HCT116 (cell line): ENCODE measurements around the gene SLC35F3. TPM values are rescaled to one million over a fixed set of nuclear protein-coding genes. Genes with fewer than 3 reads are reported as not detected.

Experiments
- ATAC-seq: fragments of 200-7000 bp; cut with Tn5 transposase; 2 replicates; pipeline ENCODE4 v1.9.1; 2020; ENCODE audit warnings: mild to moderate bottlenecking, moderate library complexity
- BruUV-seq: library from RNA; stranded (reverse); fragments of 400-500 nt; replicated peaks from 2 replicates; lab custom pipeline; 2021; lab: Mats Ljungman, UMichigan
- CTCF ChIA-PET: fragments of 300-600 bp; sonication (Branson Sonifier 250); formaldehyde crosslinking; loops from one replicate; lab custom pipeline; 2021; ENCODE audit warnings: antibody characterized with exemption; lab: Charles Lee
- POLR2A ChIA-PET: fragments of 300-600, 350-600 bp; sonication (Branson Sonifier 250); formaldehyde crosslinking; loops from one replicate; lab custom pipeline; 2021; ENCODE audit warnings: antibody characterized with exemption; lab: Charles Lee
- RAD21 ChIA-PET, 2 experiments: fragments of 300-600 bp; sonication (Branson Sonifier 250); formaldehyde crosslinking; loops; one replicate each; lab custom pipeline; 2023; ENCODE audit warnings: low total read pairs in 2 of 2; ENCODE audit not compliant: uncharacterized antibody in 2 of 2, unreplicated experiment in 2 of 2, low non-redundant PET in 1 of 2; lab: Charles Lee
- DNase-seq: peaks from one replicate; pipeline ENCODE4 v3.0.0-alpha.2; 2010; ENCODE audit warnings: low read depth, low spot score
- H2AFZ ChIP-seq: fragments of 200-600 bp; shearing (Covaris generic), sonication (generic); 2 replicates; pipeline ENCODE4 v1.6.1; 2017; ENCODE audit warnings: low read depth, mixed run types, mixed read lengths, antibody characterized with exemption, low read length; ENCODE audit not compliant: poor library complexity, severe bottlenecking
- H3K27ac ChIP-seq: 2 replicates; pipeline ENCODE4 v1.5.1; 2012; ENCODE audit warnings: low read depth, low read length
- H3K27me3 ChIP-seq: fragments of 200-600 bp; sonication (generic); 2 replicates; pipeline ENCODE4 v1.6.1; 2016; ENCODE audit warnings: mixed run types, low read length, mixed read lengths; ENCODE audit not compliant: insufficient read depth
- H3K36me3 ChIP-seq, 2 experiments: fragments of 200-500 bp in 1 of 2; fragments of 200-600 bp in 1 of 2; sonication (Bioruptor generic) in 1 of 2; sonication (generic) in 1 of 2; 2 replicates each; pipeline versions ENCODE4 v1.5.1 to v1.6.1; 2014 to 2016; ENCODE audit warnings: low read length in 2 of 2, inconsistent platforms in 1 of 2, mixed read lengths in 1 of 2, mixed run types in 1 of 2; ENCODE audit not compliant: insufficient read depth in 2 of 2, control insufficient read depth in 1 of 2
- H3K4me1 ChIP-seq, 2 experiments: fragments of 200-600 bp in 1 of 2; sonication (generic) in 1 of 2; 2 replicates each; pipeline versions ENCODE4 v1.5.1 to v1.6.1; 2012 to 2017; ENCODE audit warnings: low read length in 2 of 2, inconsistent platforms in 1 of 2, mild to moderate bottlenecking in 1 of 2, mixed read lengths in 1 of 2, mixed run types in 1 of 2, moderate library complexity in 1 of 2; ENCODE audit not compliant: insufficient read depth in 2 of 2, control insufficient read depth in 1 of 2
- H3K4me2 ChIP-seq: fragments of 200-600 bp; sonication (generic); 2 replicates; pipeline ENCODE4 v1.6.1; 2017; ENCODE audit warnings: mixed run types, low read length, mixed read lengths
- H3K4me3 ChIP-seq, 2 experiments: fragments of 200-600 bp in 1 of 2; sonication (generic) in 1 of 2; replicated peaks in 1 of 2; 2 replicates each; pipeline ENCODE4 v1.5.1; 2011 to 2016; ENCODE audit warnings: low read length in 2 of 2, control low read depth in 1 of 2, low read depth in 1 of 2, mild to moderate bottlenecking in 1 of 2, mixed read lengths in 1 of 2, mixed run types in 1 of 2
- H3K79me2 ChIP-seq: fragments of 200-600 bp; sonication (generic); 2 replicates; pipeline ENCODE4 v1.6.1; 2017; ENCODE audit warnings: mild to moderate bottlenecking, mixed run types, low read length, moderate library complexity, mixed read lengths; ENCODE audit not compliant: insufficient read depth
- H3K9ac ChIP-seq: fragments of 200-600 bp; sonication (generic); 2 replicates; pipeline ENCODE4 v1.6.1; 2016; ENCODE audit warnings: low read length, mixed read lengths
- H3K9me2 ChIP-seq: fragments of 200-600 bp; sonication (generic), shearing (Covaris generic); 2 replicates; pipeline ENCODE4 v1.6.1; 2017; ENCODE audit warnings: mixed run types, mild to moderate bottlenecking, moderate library complexity; ENCODE audit not compliant: insufficient read depth
- H3K9me3 ChIP-seq, 2 experiments: fragments of 200-500 bp in 1 of 2; fragments of 200-600 bp in 1 of 2; sonication (Bioruptor generic) in 1 of 2; sonication (generic) in 1 of 2; 2 replicates each; pipeline ENCODE4 v1.6.1; 2014 to 2017; ENCODE audit warnings: low read length in 2 of 2, mixed read lengths in 2 of 2, inconsistent platforms in 1 of 2, low read depth in 1 of 2, mild to moderate bottlenecking in 1 of 2, mixed run types in 1 of 2, moderate library complexity in 1 of 2; ENCODE audit not compliant: control insufficient read depth in 1 of 2, insufficient read depth in 1 of 2
- H4K20me1 ChIP-seq: fragments of 200-600 bp; sonication (generic), shearing (Covaris generic); 2 replicates; pipeline ENCODE4 v1.6.1; 2017; ENCODE audit warnings: mixed run types, mild to moderate bottlenecking, moderate library complexity; ENCODE audit not compliant: insufficient read depth
- ATF3 ChIP-seq: IDR thresholded peaks from 2 replicates; pipeline ENCODE4 v1.6.1; 2012
- CEBPB ChIP-seq: IDR thresholded peaks from 2 replicates; pipeline ENCODE4 v1.6.1; 2012; ENCODE audit warnings: low read depth
- CTCF ChIP-seq, 3 experiments: fragments of 200-600 bp in 1 of 3; sonication (generic) in 1 of 3; IDR thresholded peaks in 2 of 3; conservative IDR thresholded peaks in 1 of 3; 2 replicates each; pipeline ENCODE4 v1.5.1; 2012 to 2017; ENCODE audit warnings: low read depth in 2 of 3, low read length in 2 of 3, antibody characterized with exemption in 1 of 3, borderline replicate concordance in 1 of 3, control low read depth in 1 of 3, mild to moderate bottlenecking in 1 of 3, mixed read lengths in 1 of 3, mixed run types in 1 of 3, moderate library complexity in 1 of 3; ENCODE audit not compliant: insufficient read depth in 1 of 3
- ELF1 ChIP-seq: IDR thresholded peaks from 2 replicates; pipeline ENCODE4 v1.6.1; 2012; ENCODE audit warnings: low read depth, borderline replicate concordance
- EZH2phosphoT487 ChIP-seq: fragments of 200-600 bp; IDR thresholded peaks from 2 replicates; pipeline ENCODE4 v1.6.1; 2018; ENCODE audit warnings: antibody characterized with exemption, borderline replicate concordance
- FOSL1 ChIP-seq: IDR thresholded peaks from 2 replicates; pipeline ENCODE4 v1.6.1; 2012; ENCODE audit warnings: low read depth
- JUND ChIP-seq: IDR thresholded peaks from 2 replicates; pipeline ENCODE4 v1.6.1; 2012
- MAX ChIP-seq: IDR thresholded peaks from 2 replicates; pipeline ENCODE4 v1.6.1; 2012
- POLR2AphosphoS5 ChIP-seq: IDR thresholded peaks from 2 replicates; pipeline ENCODE4 v1.6.1; 2011; ENCODE audit warnings: mild to moderate bottlenecking, low read depth, low read length, moderate library complexity
- RAD21 ChIP-seq: IDR thresholded peaks from 2 replicates; pipeline ENCODE4 v1.6.1; 2012; ENCODE audit warnings: low read depth, mild to moderate bottlenecking
- REST ChIP-seq: IDR thresholded peaks from 2 replicates; pipeline ENCODE4 v1.6.1; 2012; ENCODE audit warnings: low read depth
- YY1 ChIP-seq: IDR thresholded peaks from 2 replicates; pipeline ENCODE4 v1.6.1; 2011; ENCODE audit warnings: low read length, low read depth, moderate library complexity, mild to moderate bottlenecking; ENCODE audit not compliant: insufficient replicate concordance; ENCODE audit errors: extremely low read depth
- ZBTB33 ChIP-seq: IDR thresholded peaks from 2 replicates; pipeline ENCODE4 v1.6.1; 2011; ENCODE audit warnings: mild to moderate bottlenecking, low read length, moderate library complexity; ENCODE audit not compliant: insufficient replicate concordance; ENCODE audit errors: extremely low read depth
- intact Hi-C: fragments of 100-400 bp; cut with micrococcal nuclease; formaldehyde crosslinking; loops from 2 replicates; pipeline ENCODE4 v1.10.0; 2022
- total RNA-seq: library from RNA; stranded (reverse); gene quantifications from one replicate; pipeline ENCODE4 v1.2.1, GENCODE V29; 2021; ENCODE audit not compliant: unreplicated experiment

Gene SLC35F3
- total RNA-seq, 1 experiment from 2014 or later, result 6.4 TPM

- no peak for TF ChIP-seq ELF1
- TF ChIP-seq, all 23 proteins: peak for 0
Measured at GRCh38 chr1:234132795-234133194, 228.3 kb downstream of the SLC35F3 start (continued).

- ChIA-PET POLR2A (no interaction called here), RAD21 (no interaction called here), CTCF (no interaction called here)
- H3K27me3 ChIP-seq, result no peaks in the 10 kb centered on the region
- H2AFZ ChIP-seq, result no peak overlapping the region
- H3K9me2 ChIP-seq, result no peaks in the 10 kb centered on the region
- H3K4me3 ChIP-seq, result no peak overlapping the region
- H4K20me1 ChIP-seq, result no peaks in the 10 kb centered on the region
- TF ChIP-seq CTCF (IDR thresholded peaks at IDR 0.05 in 2 of 3, conservative IDR thresholded peaks at IDR 0.05 in 1 of 3; ENCODE audit: borderline replicate concordance in 1 of 3, insufficient read depth in 1 of 3, low read depth in 2 of 3, low read length in 2 of 3) (no peak), ELF1 (no peak), EZH2phosphoT487 (no peak), YY1 (no peak), JUND (no peak), POLR2AphosphoS5 (no peak), FOSL1 (no peak), ZBTB33 (no peak), REST (no peak), RAD21 (no peak), CEBPB (no peak), ATF3 (no peak), MAX (no peak)
- ATAC-seq, result no peak
- no peak overlapping the region for H3K4me2 ChIP-seq
- BruUV-seq, result no TSS peak
- H3K79me2 ChIP-seq, result no peaks in the 10 kb centered on the region
- no peaks in the 10 kb centered on the region for H3K4me1 ChIP-seq
- DNase-seq, result no peak
- no peak overlapping the region for H3K27ac ChIP-seq
- H3K9me3 ChIP-seq, result no peaks in the 10 kb centered on the region
- intact Hi-C loops, result loop anchor here (5.0 kb wide), 1 partner anchor 902 kb away; no protein-coding TSS in a partner anchor
- no peaks in the 10 kb centered on the region for H3K36me3 ChIP-seq
- H3K9ac ChIP-seq, result no peak overlapping the region
Measured at GRCh38 chr1:234134878-234135277, 230.4 kb downstream of the SLC35F3 start.
